OCI-LY3 (cell line): ENCODE measurements around the gene KLHDC4.

Experiments
- H2AFZ ChIP-seq: fragments of 200-600, 300-600 bp; shearing (Covaris generic); 2 replicates; pipeline ENCODE4 v1.6.0; 2014; ENCODE audit warnings: antibody characterized with exemption, low read depth, low read length
- H3K27ac ChIP-seq: fragments of 200-600, 300-600 bp; sonication (generic); 2 replicates; pipeline ENCODE4 v1.5.1; 2014; ENCODE audit warnings: mild to moderate bottlenecking, low read length, moderate library complexity, mixed read lengths
- H3K27me3 ChIP-seq: fragments of 200-600, 300-600 bp; sonication (generic); 2 replicates; pipeline ENCODE4 v1.6.1; 2014; ENCODE audit warnings: low read depth, low read length, mixed read lengths
- H3K36me3 ChIP-seq: fragments of 200-600, 300-600 bp; sonication (generic); replicated peaks from 2 replicates; pipeline ENCODE3; 2014; ENCODE audit warnings: low read depth, low read length, mixed read lengths
- H3K4me1 ChIP-seq: fragments of 300-600, 200-600 bp; sonication (generic); 2 replicates; pipeline ENCODE4 v1.6.1; 2014; ENCODE audit warnings: low read length, mixed read lengths
- H3K4me2 ChIP-seq: fragments of 200-600, 300-600 bp; sonication (generic); 2 replicates; pipeline ENCODE4 v1.6.1; 2014; ENCODE audit warnings: low read length, mixed read lengths
- H3K4me3 ChIP-seq: fragments of 300-600, 200-600 bp; sonication (generic); 2 replicates; pipeline ENCODE4 v1.5.1; 2014; ENCODE audit warnings: antibody characterized with exemption, mild to moderate bottlenecking, low read length, moderate library complexity
- H3K79me2 ChIP-seq: fragments of 300-600, 200-600 bp; shearing (Covaris generic); 2 replicates; pipeline ENCODE4 v1.6.1; 2014; ENCODE audit warnings: mild to moderate bottlenecking, low read length, mixed read lengths
- H3K9ac ChIP-seq: fragments of 300-600, 200-600 bp; shearing (Covaris generic); 2 replicates; pipeline ENCODE4 v1.6.0; 2014; ENCODE audit warnings: mild to moderate bottlenecking, low read length, moderate library complexity
- H3K9me3 ChIP-seq: fragments of 200-600, 300-600 bp; shearing (Covaris generic); 2 replicates; pipeline ENCODE4 v1.6.1; 2014; ENCODE audit warnings: low read length, mixed read lengths; ENCODE audit not compliant: insufficient read depth
- H4K20me1 ChIP-seq: fragments of 200-600, 300-600 bp; sonication (generic); 2 replicates; pipeline ENCODE4 v1.6.1; 2016; ENCODE audit warnings: low read length, mixed read lengths; ENCODE audit not compliant: insufficient read depth
- EZH2phosphoT487 ChIP-seq: fragments of 200-600 bp; shearing (Covaris generic); IDR thresholded peaks from 2 replicates; pipeline ENCODE4 v1.6.1; 2018; ENCODE audit warnings: antibody characterized with exemption, mixed run types, low read depth
- TF ChIP-seq, protein P1 (sequence below): fragments of 200-600, 300-600 bp; sonication (generic); IDR thresholded peaks from 2 replicates; pipeline ENCODE4 v1.5.1; 2014; ENCODE audit warnings: antibody characterized with exemption, low read length, low read depth

The KLHDC4 gene

GRCh38 chr16:87762071-87762571, 3.7 kb downstream of the KLHDC4 start:
- no peaks in the 10 kb centered on the region for H3K9me3 ChIP-seq
- H3K79me2 ChIP-seq: peaks cover 52% of the 10 kb centered on the region
- no peaks in the 10 kb centered on the region for H3K27me3 ChIP-seq
- H4K20me1 ChIP-seq: peaks cover 11% of the 10 kb centered on the region
- no peak overlapping the region for H2AFZ ChIP-seq
- H3K36me3 ChIP-seq: peaks cover 36% of the 10 kb centered on the region
- no peak overlapping the region for H3K4me2 ChIP-seq
- peaks cover 8% of the 10 kb centered on the region; the same call in 1 of the 2 replicates for H3K4me1 ChIP-seq
- no peak overlapping the region for H3K4me3 ChIP-seq
- H3K27ac ChIP-seq: no peak overlapping the region
- TF ChIP-seq, protein P1, sequence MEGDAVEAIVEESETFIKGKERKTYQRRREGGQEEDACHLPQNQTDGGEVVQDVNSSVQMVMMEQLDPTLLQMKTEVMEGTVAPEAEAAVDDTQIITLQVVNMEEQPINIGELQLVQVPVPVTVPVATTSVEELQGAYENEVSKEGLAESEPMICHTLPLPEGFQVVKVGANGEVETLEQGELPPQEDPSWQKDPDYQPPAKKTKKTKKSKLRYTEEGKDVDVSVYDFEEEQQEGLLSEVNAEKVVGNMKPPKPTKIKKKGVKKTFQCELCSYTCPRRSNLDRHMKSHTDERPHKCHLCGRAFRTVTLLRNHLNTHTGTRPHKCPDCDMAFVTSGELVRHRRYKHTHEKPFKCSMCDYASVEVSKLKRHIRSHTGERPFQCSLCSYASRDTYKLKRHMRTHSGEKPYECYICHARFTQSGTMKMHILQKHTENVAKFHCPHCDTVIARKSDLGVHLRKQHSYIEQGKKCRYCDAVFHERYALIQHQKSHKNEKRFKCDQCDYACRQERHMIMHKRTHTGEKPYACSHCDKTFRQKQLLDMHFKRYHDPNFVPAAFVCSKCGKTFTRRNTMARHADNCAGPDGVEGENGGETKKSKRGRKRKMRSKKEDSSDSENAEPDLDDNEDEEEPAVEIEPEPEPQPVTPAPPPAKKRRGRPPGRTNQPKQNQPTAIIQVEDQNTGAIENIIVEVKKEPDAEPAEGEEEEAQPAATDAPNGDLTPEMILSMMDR: no peak
- no peak for TF ChIP-seq EZH2phosphoT487
- H3K9ac ChIP-seq: no peak overlapping the region

DNA sequence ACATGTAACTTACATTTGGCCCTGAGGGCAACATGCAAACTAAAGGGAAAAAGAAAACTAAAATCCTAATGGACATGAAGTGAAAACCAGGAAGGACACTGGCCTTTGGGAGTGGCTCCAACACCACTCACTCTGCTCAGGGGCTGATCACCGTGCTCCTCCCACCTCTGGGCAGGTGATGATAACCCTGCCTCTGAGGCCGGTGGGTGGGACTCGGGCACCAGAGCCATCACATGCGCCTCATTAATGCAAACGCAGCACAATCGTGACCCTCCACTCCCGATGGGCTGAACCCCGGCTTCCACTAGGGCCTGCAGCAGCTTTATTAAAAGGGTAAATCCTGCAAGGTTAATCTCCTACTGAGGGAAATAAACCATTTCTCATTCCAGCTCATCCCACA, 4.7 kb downstream of the KLHDC4 start:
- TF ChIP-seq, protein P1: no peak
- TF ChIP-seq EZH2phosphoT487: no peak
- no peak overlapping the region for H3K9ac ChIP-seq
- no peaks in the 10 kb centered on the region for H3K9me3 ChIP-seq
- peaks cover 41% of the 10 kb centered on the region for H3K36me3 ChIP-seq
- no peaks in the 10 kb centered on the region for H3K27me3 ChIP-seq
- H3K27ac ChIP-seq: no peak overlapping the region
- H3K4me1 ChIP-seq: peaks cover 5% of the 10 kb centered on the region; the same call in 1 of the 2 replicates
- H4K20me1 ChIP-seq: peaks cover 11% of the 10 kb centered on the region
- peaks cover 52% of the 10 kb centered on the region for H3K79me2 ChIP-seq
- H3K4me3 ChIP-seq: no peak overlapping the region
- no peak overlapping the region for H3K4me2 ChIP-seq
- no peak overlapping the region for H2AFZ ChIP-seq

GRCh38 chr16:87757841-87758426, 7.9 kb downstream of the KLHDC4 start:
- Histone ChIP-seq H4K20me1 (peaks cover 8% of the 10 kb centered on the region), H3K9ac (no peak overlapping the region), H3K4me3 (no peak overlapping the region), H3K36me3 (peaks cover 48% of the 10 kb centered on the region), H3K27ac (no peak overlapping the region), H3K79me2 (peaks cover 25% of the 10 kb centered on the region), H2AFZ (no peak overlapping the region), H3K27me3 (no peaks in the 10 kb centered on the region), H3K4me1 (no peaks in the 10 kb centered on the region), H3K4me2 (no peak overlapping the region), H3K9me3 (no peaks in the 10 kb centered on the region)
- no peak for TF ChIP-seq EZH2phosphoT487
- TF ChIP-seq, protein P1: no peak

DNA sequence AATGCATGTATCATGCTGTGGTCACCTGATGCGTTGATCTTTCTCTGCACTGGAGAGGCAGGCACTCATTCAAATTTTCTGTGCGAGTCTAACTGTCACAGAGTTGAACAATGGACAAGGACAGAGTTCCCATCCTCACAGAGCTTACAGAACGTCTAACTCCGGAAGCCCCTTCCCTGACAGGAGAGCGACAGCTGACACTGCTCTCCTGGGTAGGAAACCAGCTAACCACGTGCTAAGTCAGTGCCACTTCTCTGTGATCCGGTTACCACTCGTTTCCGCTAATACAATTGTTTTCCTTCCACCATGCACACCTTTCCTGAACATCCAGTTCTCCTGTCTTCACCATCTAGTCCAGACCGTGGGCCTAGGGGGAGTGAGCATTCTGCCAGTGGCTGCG, 11.3 kb downstream of the KLHDC4 start:
- Histone ChIP-seq H2AFZ (no peak overlapping the region), H3K36me3 (peaks cover 43% of the 10 kb centered on the region), H3K27me3 (no peaks in the 10 kb centered on the region), H4K20me1 (peaks cover 3% of the 10 kb centered on the region; the same call in 1 of the 2 replicates), H3K4me1 (no peaks in the 10 kb centered on the region), H3K9me3 (no peaks in the 10 kb centered on the region), H3K4me3 (no peak overlapping the region), H3K79me2 (peaks cover 27% of the 10 kb centered on the region; the same call in 1 of the 2 replicates), H3K27ac (no peak overlapping the region), H3K9ac (no peak overlapping the region), H3K4me2 (no peak overlapping the region)
- no peak for TF ChIP-seq EZH2phosphoT487
- TF ChIP-seq, protein P1: no peak
